ENCODE results near the gene SERGEF. TPM values are rescaled to one million over a fixed set of nuclear protein-coding genes. Genes with fewer than 3 reads are reported as not detected.

Gene SERGEF
- total RNA-seq, 4 donors from 2014 or later: 32.0 to 50.2 (median 37.6) TPM

GRCh38 chr11:17859552-17859951, 153.3 kb downstream of the SERGEF start:
- 95% methylated on average over 2 of the region's 2 CpGs for WGBS
- Histone ChIP-seq H3K36me3 (no peaks in the 10 kb centered on the region), H3K9me3 (no peaks in the 10 kb centered on the region), H3K4me1 (no peaks in the 10 kb centered on the region), H3K27ac (replicated peaks in 1 of 4) (no peak overlapping the region), H3K27me3 (no peaks in the 10 kb centered on the region), H3K4me3 (no peak overlapping the region)
- intact Hi-C loops (cut with DNase I): no loop called here
- TF ChIP-seq POLR2AphosphoS5 (IDR thresholded peaks at IDR 0.05) (no peak), EP300 (IDR thresholded peaks at IDR 0.05) (no peak), CTCF (IDR thresholded peaks at IDR 0.05) (no peak), POLR2A (IDR thresholded peaks at IDR 0.05; ENCODE audit: low read depth) (no peak)
- DNase-seq (ENCODE audit: extremely low spot score): no peak

GRCh38 chr11:17855531-17856290, 157.1 kb downstream of the SERGEF start:
- Histone ChIP-seq H3K27me3 (no peaks in the 10 kb centered on the region), H3K27ac (replicated peaks in 1 of 4) (no peak overlapping the region), H3K36me3 (no peaks in the 10 kb centered on the region), H3K9me3 (no peaks in the 10 kb centered on the region), H3K4me1 (no peaks in the 10 kb centered on the region), H3K4me3 (no peak overlapping the region)
- intact Hi-C loops (cut with DNase I): no loop called here
- 90% methylated on average over 4 of the region's 4 CpGs for WGBS
- no peak for DNase-seq (ENCODE audit: extremely low spot score)
- no peak for TF ChIP-seq CTCF (IDR thresholded peaks at IDR 0.05)
- TF ChIP-seq EP300 (IDR thresholded peaks at IDR 0.05): no peak
- no peak for TF ChIP-seq POLR2A (IDR thresholded peaks at IDR 0.05; ENCODE audit: low read depth)
- TF ChIP-seq POLR2AphosphoS5 (IDR thresholded peaks at IDR 0.05): no peak

GRCh38 chr11:17853280-17853679, 159.6 kb downstream of the SERGEF start:
- DNase-seq (ENCODE audit: extremely low spot score): no peak
- intact Hi-C loops (cut with DNase I): no loop called here
- WGBS: 88% methylated on average over 4 of the region's 4 CpGs

GRCh38 chr11:17852246-17852645, 160.6 kb downstream of the SERGEF start:
- 89% methylated on average over 1 of the region's 1 CpG for WGBS
- no peak for DNase-seq (ENCODE audit: extremely low spot score)
- no peak for TF ChIP-seq CTCF (IDR thresholded peaks at IDR 0.05)
- no peak for TF ChIP-seq EP300 (IDR thresholded peaks at IDR 0.05)
- no peak for TF ChIP-seq POLR2A (IDR thresholded peaks at IDR 0.05; ENCODE audit: low read depth)
- no peak for TF ChIP-seq POLR2AphosphoS5 (IDR thresholded peaks at IDR 0.05)
- Histone ChIP-seq H3K27ac (replicated peaks in 1 of 4) (no peak overlapping the region), H3K36me3 (peaks cover 0 to under 1% (median 0%) of the 10 kb centered on the region in 4 donors), H3K4me1 (peaks cover 0 to under 1% (median under 1%) of the 10 kb centered on the region in 4 donors), H3K27me3 (no peaks in the 10 kb centered on the region), H3K4me3 (no peak overlapping the region), H3K9me3 (no peaks in the 10 kb centered on the region)
- intact Hi-C loops (cut with DNase I): no loop called here

More at GRCh38 chr11:17853280-17853679, 159.6 kb downstream of the SERGEF start:
- Histone ChIP-seq H3K4me1 (no peaks in the 10 kb centered on the region), H3K9me3 (no peaks in the 10 kb centered on the region), H3K4me3 (no peak overlapping the region), H3K36me3 (no peaks in the 10 kb centered on the region), H3K27ac (replicated peaks in 1 of 4) (no peak overlapping the region), H3K27me3 (no peaks in the 10 kb centered on the region)
- TF ChIP-seq CTCF (IDR thresholded peaks at IDR 0.05) (no peak), POLR2A (IDR thresholded peaks at IDR 0.05; ENCODE audit: low read depth) (no peak), POLR2AphosphoS5 (IDR thresholded peaks at IDR 0.05) (no peak), EP300 (IDR thresholded peaks at IDR 0.05) (no peak)

Data from esophagus muscularis mucosa (tissue), 4 donors.